ENCODE data around the gene FAR2.

DNA sequence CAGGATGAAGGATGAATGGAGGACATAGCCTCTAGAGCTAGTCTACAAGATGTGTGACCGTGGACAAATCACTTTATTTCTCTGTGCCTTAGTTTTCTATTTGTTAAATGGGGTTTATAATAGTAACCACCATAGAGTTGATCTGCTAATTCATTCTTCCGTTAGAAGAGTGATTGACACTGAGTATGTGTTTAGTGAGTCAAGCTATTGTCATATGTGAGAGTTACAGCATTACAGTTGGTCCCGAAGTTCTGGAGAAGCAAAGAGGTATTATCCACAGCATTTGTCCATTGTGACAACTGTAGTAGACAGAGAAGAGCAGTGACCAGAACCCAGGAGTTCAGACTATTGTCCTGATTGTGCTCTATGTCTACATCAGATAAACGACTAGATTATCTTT lies 14.1 kb downstream of the FAR2 start:
- TF ChIP-seq, protein P1, sequence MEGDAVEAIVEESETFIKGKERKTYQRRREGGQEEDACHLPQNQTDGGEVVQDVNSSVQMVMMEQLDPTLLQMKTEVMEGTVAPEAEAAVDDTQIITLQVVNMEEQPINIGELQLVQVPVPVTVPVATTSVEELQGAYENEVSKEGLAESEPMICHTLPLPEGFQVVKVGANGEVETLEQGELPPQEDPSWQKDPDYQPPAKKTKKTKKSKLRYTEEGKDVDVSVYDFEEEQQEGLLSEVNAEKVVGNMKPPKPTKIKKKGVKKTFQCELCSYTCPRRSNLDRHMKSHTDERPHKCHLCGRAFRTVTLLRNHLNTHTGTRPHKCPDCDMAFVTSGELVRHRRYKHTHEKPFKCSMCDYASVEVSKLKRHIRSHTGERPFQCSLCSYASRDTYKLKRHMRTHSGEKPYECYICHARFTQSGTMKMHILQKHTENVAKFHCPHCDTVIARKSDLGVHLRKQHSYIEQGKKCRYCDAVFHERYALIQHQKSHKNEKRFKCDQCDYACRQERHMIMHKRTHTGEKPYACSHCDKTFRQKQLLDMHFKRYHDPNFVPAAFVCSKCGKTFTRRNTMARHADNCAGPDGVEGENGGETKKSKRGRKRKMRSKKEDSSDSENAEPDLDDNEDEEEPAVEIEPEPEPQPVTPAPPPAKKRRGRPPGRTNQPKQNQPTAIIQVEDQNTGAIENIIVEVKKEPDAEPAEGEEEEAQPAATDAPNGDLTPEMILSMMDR (IDR thresholded peaks at IDR 0.05), result no peak
- TF ChIP-seq EP300 (IDR thresholded peaks at IDR 0.05) (no peak), POLR2A (IDR thresholded peaks at IDR 0.05) (no peak)

Data from tibial nerve (tissue), 4 donors.